Posterior vena cava (tissue), 2 donors: ENCODE measurements around the gene CNRIP1. TPM values are rescaled to one million over a fixed set of nuclear protein-coding genes. Genes with fewer than 3 reads are reported as not detected.
"Not testable (repeated sequence)": the region's sequence is repeated elsewhere in the genome, so short reads cannot be mapped to it uniquely, and the experiment has no call there.

Source experiments
- DNase-seq: peaks from one replicate; pipeline ENCODE4 v3.0.0-alpha.2; 2020; ENCODE audit warnings: low spot score
- intact Hi-C, 2 donors: fragments of 100-400 bp; cut with DNase I; formaldehyde crosslinking; loops; one replicate each; pipeline versions ENCODE4 v1.14.1 to v1.14.2; 2022 to 2023
- long read RNA-seq, 2 donors: library from polyadenylated mRNA; unstranded; transcript quantifications; one replicate each; pipeline ENCODE4 v2.0.0, GENCODE V29; 2020 to 2021
- total RNA-seq, 2 donors: library from RNA; stranded (reverse); fragmentation: NEBNext Ultra II Directional; extraction: Animal tissue kit (Norgen Biotek cat#: 25700); gene quantifications; one replicate each; pipeline ENCODE4 v1.2.1, GENCODE V29; 2021
- donor health status: DM: yes; HTN: yes; CAD: no.
- donor health status: DM: yes; HTN: yes; CAD: no.

Gene CNRIP1
- 10 to 100 TPM; 27.6 to 32.2 TPM for total RNA-seq
- long read RNA-seq, donor 1, transcript CNRIP1-201 (3 exons, 1,953 nt) = major isoform, 17 of 24 reads
- long read RNA-seq, donor 1, partial matches to known transcripts = 1 of 24 reads
- long read RNA-seq, donor 1, other reads (novel, unspliced or antisense) = 6 of 24 reads
- long read RNA-seq, donor 2, transcript CNRIP1-201 (3 exons, 1,953 nt) = major isoform, 75 of 98 reads
- long read RNA-seq, donor 2, partial matches to known transcripts = 2 of 98 reads
- long read RNA-seq, donor 2, other reads (novel, unspliced or antisense) = 16 of 98 reads

GRCh38 chr2:68319398-68320117 is at the start of gene CNRIP1:
Gene CNRIP1, minus strand, starts transcription at chr2:68319949. Its CDS starts 549 bp downstream, at chr2:68319400.
- intact Hi-C loops = loop anchor here in 1 of 2 donors (10.0 kb wide), 1 partner anchor 65 kb away; the partner anchor contains the start of gene PPP3R1
- peak; percentile 92 for DNase-seq

GRCh38 chr2:68369337-68369734 is 49.6 kb upstream of the CNRIP1 start:
- DNase-seq = no peak
- intact Hi-C loops = no loop called here

GRCh38 chr2:68368654-68369336 is 49.0 kb upstream of the CNRIP1 start:
- no peak for DNase-seq
- intact Hi-C loops = no loop called here

GRCh38 chr2:68367953-68368653 is 48.4 kb upstream of the CNRIP1 start:
- no peak for DNase-seq
- intact Hi-C loops = no loop called here

- DNase-seq = no peak
- intact Hi-C loops = no loop called here
These were observed 46.4 kb upstream of the CNRIP1 start for GRCh38 chr2:68366083-68366560.

- DNase-seq = peak; percentile 86
- intact Hi-C loops = no loop called here
These were observed 45.3 kb upstream of the CNRIP1 start, which contains the start of gene PLEK for GRCh38 chr2:68365087-68365486. Gene PLEK, plus strand, starts transcription at chr2:68365282. Its CDS starts 70 bp downstream, at chr2:68365352.

- intact Hi-C loops = loop anchor here (5.0 kb wide), 3 partner anchors 74 to 1951 kb away; no protein-coding TSS in a partner anchor
- DNase-seq = no peak
These were observed 44.0 kb upstream of the CNRIP1 start for GRCh38 chr2:68363721-68364120.

GRCh38 chr2:68362749-68363148 is 43.0 kb upstream of the CNRIP1 start:
- intact Hi-C loops = loop anchor here (5.0 kb wide), 3 partner anchors 75 to 1950 kb away; no protein-coding TSS in a partner anchor
- no peak for DNase-seq

GRCh38 chr2:68362069-68362468 is 42.3 kb upstream of the CNRIP1 start:
- DNase-seq = peak; percentile 95
- intact Hi-C loops = loop anchor here (5.0 kb wide), 3 partner anchors 75 to 1950 kb away; no protein-coding TSS in a partner anchor

- DNase-seq = no peak
- intact Hi-C loops = loop anchor here (5.0 kb wide), 3 partner anchors 77 to 1948 kb away; no protein-coding TSS in a partner anchor
These were observed 40.1 kb upstream of the CNRIP1 start for GRCh38 chr2:68359889-68360288.

GRCh38 chr2:68357605-68358337 is 38.0 kb upstream of the CNRIP1 start:
- intact Hi-C loops = no loop called here
- DNase-seq = no peak

GRCh38 chr2:68356599-68357239 is 37.0 kb upstream of the CNRIP1 start:
- DNase-seq = no peak
- intact Hi-C loops = no loop called here

- DNase-seq = no peak
- intact Hi-C loops = no loop called here
These were observed 33.1 kb upstream of the CNRIP1 start for GRCh38 chr2:68352651-68353391.

GRCh38 chr2:68351997-68352396 is 32.2 kb upstream of the CNRIP1 start:
- intact Hi-C loops = no loop called here

GRCh38 chr2:68349091-68349490 is 29.3 kb upstream of the CNRIP1 start:
- DNase-seq, intact Hi-C loops: not testable (repeated sequence)

More at GRCh38 chr2:68351997-68352396, 32.2 kb upstream of the CNRIP1 start:
- DNase-seq = no peak

GRCh38 chr2:68345129-68345875 is 25.6 kb upstream of the CNRIP1 start:
- no peak for DNase-seq
- intact Hi-C loops = no loop called here
